AG04450 (cell line): ENCODE results near the gene BBLN. TPM values are rescaled to one million over a fixed set of nuclear protein-coding genes. Genes with fewer than 3 reads are reported as not detected.

Experiments used
- CTCF ChIA-PET: fragments of 300-600, 350-600 bp; formaldehyde crosslinking; extraction: SDS; loops from one replicate; lab custom pipeline; 2022; ENCODE audit warnings: antibody characterized with exemption, inconsistent platforms; lab: Charles Lee
- POLR2A ChIA-PET: fragments of 350-600 bp; formaldehyde crosslinking; extraction: SDS; loops from one replicate; lab custom pipeline; 2021; ENCODE audit warnings: antibody characterized with exemption, inconsistent platforms; lab: Yijun Ruan, JAX
- DNase-seq: peaks from one replicate; pipeline ENCODE4 v3.0.0-alpha.2; 2011; ENCODE audit warnings: low read depth, low spot score
- H3K27ac ChIP-seq: one replicate; pipeline ENCODE4 v1.5.1; 2012; ENCODE audit warnings: low read depth, low read length, control low read depth
- H3K27me3 ChIP-seq: one replicate; pipeline ENCODE4 v1.6.0; 2012; ENCODE audit warnings: low read length; ENCODE audit not compliant: control insufficient read depth, insufficient read depth
- H3K4me3 ChIP-seq: 2 replicates; pipeline ENCODE4 v1.5.1; 2011; ENCODE audit warnings: mild to moderate bottlenecking, low read depth, low read length, control low read depth
- H3K9me3 ChIP-seq: 2 replicates; pipeline ENCODE4 v1.5.1; 2012; ENCODE audit warnings: low read length; ENCODE audit not compliant: control insufficient read depth, insufficient read depth
- polyA plus RNA-seq: library from polyadenylated mRNA; depleted of rRNA; stranded (reverse); fragments of >200 nt; gene quantifications from 2 replicates; pipeline ENCODE4 v1.2.3, GENCODE V29; 2011
- TF ChIP-seq, protein P1 (sequence below): IDR thresholded peaks from 2 replicates; pipeline ENCODE4 v1.5.1; 2011; ENCODE audit warnings: low read depth, low read length, control low read depth, inconsistent platforms

BBLN gene
- polyA plus RNA-seq, 1 experiment, result 48.1 TPM

- ChIA-PET POLR2A (interaction anchor here (0.7 to 1.1 kb wide), 2 partner anchors 9 to 22 kb away, joined by 3 to 4 read pairs; partner anchors contain the start of gene BBLN), CTCF (no interaction called here)
- no peaks in the 10 kb centered on the region; the same call in 1 of the 2 replicates for H3K9me3 ChIP-seq
- TF ChIP-seq, protein P1, sequence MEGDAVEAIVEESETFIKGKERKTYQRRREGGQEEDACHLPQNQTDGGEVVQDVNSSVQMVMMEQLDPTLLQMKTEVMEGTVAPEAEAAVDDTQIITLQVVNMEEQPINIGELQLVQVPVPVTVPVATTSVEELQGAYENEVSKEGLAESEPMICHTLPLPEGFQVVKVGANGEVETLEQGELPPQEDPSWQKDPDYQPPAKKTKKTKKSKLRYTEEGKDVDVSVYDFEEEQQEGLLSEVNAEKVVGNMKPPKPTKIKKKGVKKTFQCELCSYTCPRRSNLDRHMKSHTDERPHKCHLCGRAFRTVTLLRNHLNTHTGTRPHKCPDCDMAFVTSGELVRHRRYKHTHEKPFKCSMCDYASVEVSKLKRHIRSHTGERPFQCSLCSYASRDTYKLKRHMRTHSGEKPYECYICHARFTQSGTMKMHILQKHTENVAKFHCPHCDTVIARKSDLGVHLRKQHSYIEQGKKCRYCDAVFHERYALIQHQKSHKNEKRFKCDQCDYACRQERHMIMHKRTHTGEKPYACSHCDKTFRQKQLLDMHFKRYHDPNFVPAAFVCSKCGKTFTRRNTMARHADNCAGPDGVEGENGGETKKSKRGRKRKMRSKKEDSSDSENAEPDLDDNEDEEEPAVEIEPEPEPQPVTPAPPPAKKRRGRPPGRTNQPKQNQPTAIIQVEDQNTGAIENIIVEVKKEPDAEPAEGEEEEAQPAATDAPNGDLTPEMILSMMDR, result peak; percentile 25; the same call in 1 of the 2 replicates
- no peak overlapping the region for H3K27ac ChIP-seq
- no peak overlapping the region for H3K4me3 ChIP-seq
- DNase-seq, result no peak
- H3K27me3 ChIP-seq, result peaks cover 7% of the 10 kb centered on the region
These were observed 9.3 kb upstream of the BBLN start for GRCh38 chr9:128150594-128151308.

DNA sequence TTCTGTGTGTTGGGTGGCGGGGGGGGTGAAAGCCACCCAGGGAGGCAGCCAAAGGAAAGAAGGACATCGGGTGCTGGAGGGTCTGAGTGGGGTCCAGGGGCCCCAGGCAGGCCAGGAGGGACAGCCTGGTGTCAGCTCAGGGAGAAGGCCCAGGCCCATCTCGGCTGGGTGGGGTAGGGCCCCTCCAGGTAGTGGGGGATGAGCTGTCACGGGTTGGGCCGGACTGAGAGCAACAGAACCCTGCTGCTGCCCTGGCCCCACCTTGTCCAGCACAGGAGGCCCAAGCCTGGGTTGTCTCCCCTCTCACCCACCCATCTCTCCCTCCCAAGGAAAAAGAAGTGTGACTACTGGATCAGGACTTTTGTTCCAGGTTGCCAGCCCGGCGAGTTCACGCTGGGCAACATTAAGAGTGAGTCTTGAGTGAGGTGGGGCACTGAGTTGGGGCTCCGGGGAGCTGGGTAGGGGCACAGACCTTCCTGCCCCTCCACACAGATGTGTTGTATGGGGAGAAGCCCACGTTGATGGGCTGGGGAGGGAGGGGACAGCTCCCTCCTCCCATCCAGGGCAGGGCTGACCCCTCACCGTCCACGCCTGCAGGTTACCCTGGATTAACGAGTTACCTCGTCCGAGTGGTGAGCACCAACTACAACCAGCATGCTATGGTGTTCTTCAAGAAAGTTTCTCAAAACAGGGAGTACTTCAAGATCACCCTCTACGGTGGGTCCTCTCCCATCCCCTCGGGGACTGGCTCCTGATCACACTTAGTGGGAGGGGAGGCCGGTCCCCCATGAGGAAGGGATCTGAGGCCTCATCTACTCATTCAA is 8.5 kb upstream of the BBLN start:
- ChIA-PET CTCF (interaction anchor here (1.6 kb wide), 1 partner anchor 34 kb away, joined by 4 read pairs; no protein-coding TSS in a partner anchor), POLR2A (interaction anchor here (0.7 kb wide), 1 partner anchor 23 kb away, joined by 4 read pairs; no protein-coding TSS in a partner anchor)
- H3K4me3 ChIP-seq, result no peak overlapping the region
- H3K27me3 ChIP-seq, result peaks cover 10% of the 10 kb centered on the region
- H3K27ac ChIP-seq, result no peak overlapping the region
- no peaks in the 10 kb centered on the region; the same call in 1 of the 2 replicates for H3K9me3 ChIP-seq
- TF ChIP-seq, protein P1, result no peak
- no peak for DNase-seq

DNA sequence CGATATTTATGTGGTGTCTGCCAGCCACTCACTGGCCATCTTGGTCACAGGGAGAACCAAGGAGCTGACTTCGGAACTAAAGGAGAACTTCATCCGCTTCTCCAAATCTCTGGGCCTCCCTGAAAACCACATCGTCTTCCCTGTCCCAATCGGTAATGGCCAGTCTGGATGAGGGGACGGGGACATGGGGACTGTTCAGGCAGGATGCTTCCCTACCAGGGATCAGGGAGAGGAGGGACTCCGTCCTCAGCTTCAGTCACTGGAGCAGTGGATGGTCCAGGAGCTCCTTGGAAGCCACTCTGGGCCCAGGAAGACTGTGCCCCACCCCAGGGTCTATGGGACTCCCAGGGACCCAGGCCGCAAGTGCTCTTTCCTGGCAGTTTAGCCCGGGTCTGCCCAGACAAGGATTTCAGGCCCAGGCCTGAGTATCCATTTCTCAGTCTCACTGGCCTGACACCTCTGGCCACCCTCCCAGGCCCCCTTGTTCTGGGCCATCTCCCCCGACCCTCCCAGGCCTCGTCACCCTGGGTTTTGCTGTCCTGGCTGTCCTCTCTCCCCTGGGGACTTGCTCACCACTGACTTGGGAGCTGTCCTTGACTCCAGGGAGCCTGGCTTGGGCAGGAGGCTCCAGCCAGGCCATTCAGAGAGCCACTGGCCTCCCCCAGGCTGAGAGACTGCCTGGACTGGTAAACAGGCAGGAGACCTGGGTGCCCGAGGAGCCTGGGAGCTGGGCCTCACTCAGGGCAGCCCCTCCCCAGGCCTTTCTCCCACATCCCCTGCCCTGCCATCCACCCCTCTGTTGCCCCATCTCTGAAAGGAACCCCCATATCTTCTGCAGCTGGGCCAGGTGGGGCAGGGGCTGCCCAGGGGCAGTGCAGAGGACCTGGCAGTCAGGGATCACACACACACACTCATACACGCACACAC is 7.7 kb upstream of the BBLN start:
- H3K27me3 ChIP-seq, result peaks cover 7% of the 10 kb centered on the region
- H3K27ac ChIP-seq, result no peak overlapping the region
- no peak overlapping the region for H3K4me3 ChIP-seq
- POLR2A ChIA-PET, result no interaction called here
- TF ChIP-seq, protein P1, result no peak
- CTCF ChIA-PET, result interaction anchor here (1.6 kb wide), 1 partner anchor 35 kb away, joined by 4 read pairs; no protein-coding TSS in a partner anchor
- no peak for DNase-seq
- no peaks in the 10 kb centered on the region; the same call in 1 of the 2 replicates for H3K9me3 ChIP-seq

- CTCF ChIA-PET, result no interaction called here
- TF ChIP-seq, protein P1, result no peak
- H3K27ac ChIP-seq, result no peak overlapping the region
- DNase-seq, result no peak
- no peak overlapping the region for H3K4me3 ChIP-seq
- H3K27me3 ChIP-seq, result peaks cover 7% of the 10 kb centered on the region
- POLR2A ChIA-PET, result no interaction called here
- no peaks in the 10 kb centered on the region for H3K9me3 ChIP-seq
These were observed 6.8 kb upstream of the BBLN start for GRCh38 chr9:128153060-128153946.
